HepG2 (cell line): ENCODE measurements around the gene UBAP1L. TPM values are rescaled to one million over a fixed set of nuclear protein-coding genes. Genes with fewer than 3 reads are reported as not detected.
A peak's percentile ranks its signal among the peaks of the same experiment; 100 is the strongest.

ENCODE experiments used
- ATAC-seq: fragments of 200-7000 bp; cut with Tn5 transposase; 3 replicates; pipeline ENCODE4 v1.9.1; 2020; ENCODE audit warnings: mild to moderate bottlenecking, moderate library complexity
- BruUV-seq: library from RNA; stranded (reverse); fragments of 400-500 nt; replicated peaks from 2 replicates; lab custom pipeline; 2021; lab: Mats Ljungman, UMichigan
- CTCF ChIA-PET: fragments of 300-600 bp; formaldehyde crosslinking; extraction: SDS; loops from one replicate; lab custom pipeline; 2021; ENCODE audit warnings: low total read pairs, inconsistent platforms, low intra/inter-chr PET ratio; lab: Yijun Ruan, JAX
- POLR2A ChIA-PET: fragments of 350-600 bp; sonication (Branson Sonifier 250); formaldehyde crosslinking; loops from one replicate; lab custom pipeline; 2020; ENCODE audit warnings: antibody characterized with exemption, inconsistent platforms; lab: Yijun Ruan, JAX
- DNase-seq: peaks from one replicate; pipeline ENCODE4 v3.0.0-alpha.2; 2015; ENCODE audit warnings: low spot score
- FAIRE-seq: peaks from 3 replicates; lab custom pipeline; 2011; peaks lifted over from hg19 to GRCh38; lab: Jason Lieb, UNC
- H2AFZ ChIP-seq: one replicate; pipeline ENCODE4 v1.6.1; 2011; ENCODE audit warnings: low read length, inconsistent platforms
- H3K27ac ChIP-seq: fragments of 300-600 bp; 3 replicates; pipeline ENCODE4 v1.8.0; 2011; ENCODE audit warnings: mixed run types, mild to moderate bottlenecking, mixed read lengths, low read length, inconsistent platforms; ENCODE audit not compliant: insufficient read depth; ENCODE audit errors: extremely low read length
- H3K27me3 ChIP-seq, 2 experiments: fragments of 200-600 bp in 1 of 2; 2 replicates in 1 of 2; 3 replicates in 1 of 2; pipeline versions ENCODE4 v1.6.0 to v1.8.0; 2011; ENCODE audit warnings: low read length in 2 of 2, mild to moderate bottlenecking in 2 of 2, moderate library complexity in 2 of 2, inconsistent platforms in 1 of 2; ENCODE audit not compliant: insufficient read depth in 2 of 2, control insufficient read depth in 1 of 2
- H3K36me3 ChIP-seq, 2 experiments: fragments of 200-600 bp in 1 of 2; replicated peaks in 1 of 2; 2 replicates in 1 of 2; 3 replicates in 1 of 2; pipeline versions ENCODE4 v1.5.1 to v1.8.0; 2011; ENCODE audit warnings: low read length in 2 of 2, inconsistent platforms in 1 of 2; ENCODE audit not compliant: insufficient read depth in 2 of 2, control insufficient read depth in 1 of 2
- H3K4me1 ChIP-seq: 2 replicates; pipeline ENCODE4 v1.5.1; 2012; ENCODE audit warnings: low read length, inconsistent platforms; ENCODE audit not compliant: insufficient read depth
- H3K4me2 ChIP-seq: 2 replicates; pipeline ENCODE4 v1.6.0; 2011; ENCODE audit warnings: low read depth, low read length, inconsistent platforms
- H3K4me3 ChIP-seq, 3 experiments: fragments of 200-600 bp in 1 of 3; sonication (generic), shearing (Covaris generic) in 1 of 3; replicated peaks in 1 of 3; 2 replicates each; pipeline ENCODE4 v1.5.1; 2011 to 2016; ENCODE audit warnings: low read length in 3 of 3, inconsistent platforms in 2 of 3, low read depth in 2 of 3, mild to moderate bottlenecking in 2 of 3, control low read depth in 1 of 3, mixed read lengths in 1 of 3; ENCODE audit not compliant: insufficient read depth in 1 of 3
- H3K79me2 ChIP-seq: one replicate; pipeline ENCODE4 v1.6.1; 2011; ENCODE audit warnings: low read length, inconsistent platforms; ENCODE audit not compliant: insufficient read depth
- H3K9ac ChIP-seq: 2 replicates; pipeline ENCODE4 v1.6.0; 2011; ENCODE audit warnings: mild to moderate bottlenecking, low read depth, low read length, inconsistent platforms; ENCODE audit not compliant: insufficient read depth
- H3K9me3 ChIP-seq: 2 replicates; pipeline ENCODE4 v1.5.1; 2012; ENCODE audit warnings: mild to moderate bottlenecking, low read length
- H4K20me1 ChIP-seq: 2 replicates; pipeline ENCODE4 v1.6.0; 2011; ENCODE audit warnings: inconsistent platforms, mild to moderate bottlenecking, low read length, moderate library complexity; ENCODE audit not compliant: insufficient read depth
- ATF7-NPFF ChIP-seq: sonication (generic); formaldehyde crosslinking; IDR thresholded peaks from 2 replicates; pipeline ENCODE4 v1.8.1; 2023; ENCODE audit warnings: mild to moderate bottlenecking, low read depth, missing genetic modification reagents, moderate library complexity
- CHCHD3 ChIP-seq: sonication (generic); formaldehyde crosslinking; IDR thresholded peaks from 2 replicates; pipeline ENCODE4 v1.8.0; 2022; ENCODE audit warnings: mild to moderate bottlenecking, missing genetic modification reagents, moderate library complexity
- CTCF ChIP-seq: sonication (generic); formaldehyde crosslinking; IDR thresholded peaks from 2 replicates; pipeline ENCODE4 v1.5.0; 2020; ENCODE audit warnings: mild to moderate bottlenecking, missing genetic modification reagents, moderate library complexity
- GLI4 ChIP-seq: sonication (generic); formaldehyde crosslinking; IDR thresholded peaks from 2 replicates; pipeline ENCODE4 v1.5.1; 2020; ENCODE audit warnings: missing genetic modification reagents, mild to moderate bottlenecking, moderate library complexity, borderline replicate concordance
- HCFC1 ChIP-seq: fragments of 150-350 bp; IDR thresholded peaks from 2 replicates; pipeline ENCODE4 v1.6.1; 2014; ENCODE audit warnings: low read depth, low read length
- SAP130 ChIP-seq: IDR thresholded peaks from 2 replicates; pipeline ENCODE4 v1.6.1; 2016; ENCODE audit warnings: low read depth
- SIX4 ChIP-seq: sonication (generic); formaldehyde crosslinking; IDR thresholded peaks from 2 replicates; pipeline ENCODE4 v1.4.0; 2020; ENCODE audit warnings: missing genetic modification reagents
- SOX13 ChIP-seq, 3 experiments: fragments of 450-650 bp in 1 of 3; sonication (generic) in 1 of 3; formaldehyde crosslinking in 1 of 3; IDR thresholded peaks in 2 of 3; conservative IDR thresholded peaks in 1 of 3; 2 replicates each; pipeline versions ENCODE4 v1.5.0 to v1.6.1; 2016 to 2020; ENCODE audit warnings: antibody characterized with exemption in 1 of 3, mild to moderate bottlenecking in 1 of 3, missing compliant biosample characterization in 1 of 3, missing genetic modification reagents in 1 of 3, moderate library complexity in 1 of 3
- SP1 ChIP-seq, 2 experiments: fragments of 450-650 bp in 1 of 2; sonication (generic) in 1 of 2; formaldehyde crosslinking in 1 of 2; IDR thresholded peaks; 2 replicates each; pipeline versions ENCODE4 v1.4.0 to v1.6.1; 2016 to 2020; ENCODE audit warnings: missing genetic modification reagents in 1 of 2
- WIZ ChIP-seq: sonication (generic); formaldehyde crosslinking; IDR thresholded peaks from 2 replicates; pipeline ENCODE4 v1.5.1; 2020; ENCODE audit warnings: mild to moderate bottlenecking, missing genetic modification reagents
- ZBED4 ChIP-seq: sonication (generic); formaldehyde crosslinking; IDR thresholded peaks from 2 replicates; pipeline ENCODE4 v1.4.0; 2020; ENCODE audit warnings: missing genetic modification reagents, borderline replicate concordance
- ZNF121 ChIP-seq: sonication (generic); formaldehyde crosslinking; IDR thresholded peaks from 2 replicates; pipeline ENCODE4 v1.5.0; 2020; ENCODE audit warnings: mild to moderate bottlenecking, missing genetic modification reagents
- ZNF766 ChIP-seq: sonication (generic); formaldehyde crosslinking; IDR thresholded peaks from 2 replicates; pipeline ENCODE4 v1.5.0; 2020; ENCODE audit warnings: missing genetic modification reagents, borderline replicate concordance
- ZNF841 ChIP-seq: sonication (generic); formaldehyde crosslinking; IDR thresholded peaks from 2 replicates; pipeline ENCODE4 v1.8.1; 2023; ENCODE audit warnings: missing genetic modification reagents, borderline replicate concordance
- whole genome bisulfite sequencing: methylation state at CpG from one replicate; pipeline ENCODE4 v1.1.6; 2017; ENCODE audit warnings: low lambda C conversion rate; 5-methylcytosine and 5-hydroxymethylcytosine counted together
- in situ Hi-C: cut with HindIII; loops from 2 replicates; pipeline ENCODE4 v1.10.0; 2017; ENCODE audit warnings: low pct_unique_long_range_greater_than_20kb; ENCODE audit not compliant: extremely low pct_ligation_motif_present
- intact Hi-C: fragments of 100-400 bp; cut with micrococcal nuclease; formaldehyde crosslinking; loops from one replicate; pipeline ENCODE4 v1.10.0; 2022; ENCODE audit not compliant: unreplicated experiment
- polyA plus RNA-seq, 8 experiments: library from polyadenylated mRNA; depleted of rRNA in 3 of 8; stranded (reverse) in 7 of 8; unstranded in 1 of 8; fragments of >200 nt; fragmentation: Illumina TruSeq in 4 of 8; extraction: Trizol in 4 of 8; gene quantifications; 2 replicates each; pipeline versions ENCODE4 v1.2.1 to v1.2.3, GENCODE V29; 2011 to 2016; ENCODE audit warnings: low read depth in 4 of 8, missing spikeins in 1 of 8, mixed read lengths in 1 of 8; ENCODE audit not compliant: insufficient read depth in 1 of 8
- total RNA-seq, 5 experiments: library from RNA; depleted of rRNA; stranded (reverse); fragments of >200 nt; fragmentation: Illumina TruSeq; extraction: Trizol; gene quantifications; 2 replicates each; pipeline ENCODE4 v1.2.3, GENCODE V29; 2016; ENCODE audit warnings: low read depth in 1 of 5

Gene UBAP1L
- total and polyA plus RNA-seq, 2 of the 13 experiments (the other 11 are each of a cell fraction or from before 2014, with no cell fraction given): 0.86 to 1.4 TPM

GRCh38 chr15:65101411-65101890 is 13.5 kb downstream of the UBAP1L start (continued):
- TF ChIP-seq CTCF (CRISPR knock-in tag): peak; percentile 88

- Histone ChIP-seq H3K9me3 (no peaks in the 10 kb centered on the region), H3K9ac (no peak overlapping the region), H3K4me2 (no peak overlapping the region), H3K4me3 (no peak overlapping the region), H3K36me3 (peaks cover 6 to 13% of the 10 kb centered on the region in 2 experiments; a peak in 4 of 5 replicates), H2AFZ (no peak overlapping the region), H4K20me1 (no peaks in the 10 kb centered on the region), H3K27ac (no peak overlapping the region), H3K79me2 (no peaks in the 10 kb centered on the region), H3K4me1 (peaks cover 6% of the 10 kb centered on the region), H3K27me3 (no peaks in the 10 kb centered on the region)
- TF ChIP-seq ZNF121 (CRISPR knock-in tag): no peak
- no peak for TF ChIP-seq SAP130 (CRISPR knock-in tag)
- TF ChIP-seq SOX13 (IDR thresholded peaks at IDR 0.05): no peak
- no peak for TF ChIP-seq SOX13 (CRISPR knock-in tag; conservative IDR thresholded peaks at IDR 0.05 in 1 of 2, IDR thresholded peaks at IDR 0.05 in 1 of 2)
- no peak for TF ChIP-seq HCFC1
- no peak for TF ChIP-seq ZNF841 (CRISPR knock-in tag)
- TF ChIP-seq WIZ (CRISPR knock-in tag): no peak
- TF ChIP-seq CHCHD3 (CRISPR knock-in tag): no peak
- no peak for TF ChIP-seq SP1 (IDR thresholded peaks at IDR 0.05)
- no peak for TF ChIP-seq SP1 (CRISPR knock-in tag; IDR thresholded peaks at IDR 0.05)
- TF ChIP-seq SIX4: no peak
- no peak for TF ChIP-seq ZNF766 (CRISPR knock-in tag)
- no peak for TF ChIP-seq ATF7-NPFF (CRISPR knock-in tag)
- TF ChIP-seq GLI4 (CRISPR knock-in tag): no peak
- no peak for TF ChIP-seq ZBED4 (CRISPR knock-in tag)
- ATAC-seq (no peak), FAIRE-seq (no peak), DNase-seq (no peak)
- in situ Hi-C loops: no loop called here
- BruUV-seq: no TSS peak
- ChIA-PET POLR2A (interaction anchor here (1.4 kb wide), 1 partner anchor 67 kb away, joined by 3 read pairs; no protein-coding TSS in a partner anchor), CTCF (interaction anchor here (2.3 to 3.4 kb wide), 2 partner anchors 46 to 67 kb away, joined by 29 to 56 read pairs; no protein-coding TSS in a partner anchor)
- intact Hi-C loops: no loop called here
- 90% methylated on average over 7 of the region's 7 CpGs for WGBS
Observed at GRCh38 chr15:65100442-65100841, 14.6 kb downstream of the UBAP1L start.
